GM12878 (cell line): ENCODE data around the gene TCERG1L.

ENCODE experiments used
- CEBPB ChIP-seq, 2 experiments: fragments of 150-350 bp in 1 of 2; IDR thresholded peaks; 2 replicates each; pipeline ENCODE4 v1.6.1; 2012 to 2014; ENCODE audit warnings: low read depth in 2 of 2, low read length in 2 of 2, borderline replicate concordance in 1 of 2, inconsistent platforms in 1 of 2
- IRF3 ChIP-seq: fragments of 450-650 bp; IDR thresholded peaks from 2 replicates; pipeline ENCODE4 v1.6.1; 2014; ENCODE audit warnings: mild to moderate bottlenecking
- NFYB ChIP-seq: IDR thresholded peaks from 2 replicates; pipeline ENCODE4 v1.6.1; 2011; ENCODE audit warnings: low read depth, mild to moderate bottlenecking, low read length, improper control_type of control experiment, moderate library complexity; ENCODE audit not compliant: insufficient read depth
- NR2F1 ChIP-seq: fragments of 450-650 bp; conservative IDR thresholded peaks from 2 replicates; pipeline ENCODE4 v1.6.1; 2017; ENCODE audit warnings: mild to moderate bottlenecking
- POLR2A ChIP-seq: IDR thresholded peaks from 2 replicates; pipeline ENCODE4 v1.6.1; 2011; ENCODE audit warnings: low read depth, mild to moderate bottlenecking, low read length
- POLR2AphosphoS5 ChIP-seq: IDR thresholded peaks from 2 replicates; pipeline ENCODE4 v1.6.1; 2011; ENCODE audit warnings: mild to moderate bottlenecking, low read length, inconsistent platforms
- REST ChIP-seq: IDR thresholded peaks from 2 replicates; pipeline ENCODE4 v1.6.1; 2012; ENCODE audit warnings: mild to moderate bottlenecking, low read depth, low read length
- SP1 ChIP-seq: IDR thresholded peaks from one replicate; pipeline ENCODE4 v1.6.1; 2011; ENCODE audit warnings: low read depth, low read length
- USF2 ChIP-seq: IDR thresholded peaks from 2 replicates; pipeline ENCODE4 v1.6.1; 2011; ENCODE audit warnings: low read depth, low read length, improper control_type of control experiment, borderline replicate concordance
- TF ChIP-seq, protein P1 (sequence below): fragments of 450-650 bp; IDR thresholded peaks from 2 replicates; pipeline ENCODE4 v1.6.1; 2016; ENCODE audit warnings: mild to moderate bottlenecking, moderate library complexity, borderline replicate concordance
- TF ChIP-seq, protein P2 (sequence below), 3 experiments: IDR thresholded peaks in 2 of 3; conservative IDR thresholded peaks in 1 of 3; 2 replicates each; pipeline ENCODE4 v1.5.1; 2011; ENCODE audit warnings: low read depth in 3 of 3, low read length in 3 of 3, mild to moderate bottlenecking in 3 of 3, control low read depth in 2 of 3, moderate library complexity in 2 of 3, inconsistent platforms in 1 of 3, mixed read lengths in 1 of 3; ENCODE audit not compliant: control insufficient read depth in 2 of 3, insufficient read depth in 1 of 3; ENCODE audit errors: extremely low read depth in 1 of 3
- TF ChIP-seq, protein P3 (sequence below): IDR thresholded peaks from 2 replicates; pipeline ENCODE4 v1.6.1; 2012; ENCODE audit warnings: low read depth, low read length, improper control_type of control experiment

DNA sequence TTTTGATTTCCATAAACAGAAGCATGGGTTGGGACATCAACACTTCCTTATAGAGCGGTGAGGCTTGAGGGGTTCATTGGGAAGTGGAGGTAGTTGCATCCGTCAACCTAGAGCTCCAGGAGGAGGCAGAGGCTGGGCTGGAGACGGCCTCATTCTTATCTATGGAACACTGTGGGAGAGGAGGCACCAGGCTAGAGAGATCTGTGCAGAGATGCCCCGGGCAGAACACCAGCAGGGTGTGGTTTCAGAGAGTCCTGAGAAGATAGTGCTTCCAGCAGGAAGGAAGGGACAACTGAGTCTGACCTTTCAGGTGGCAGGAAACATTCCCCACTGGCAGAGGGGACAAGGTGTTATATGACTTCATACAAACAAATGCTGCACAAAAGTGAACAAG lies 56.7 kb downstream of the TCERG1L start:
- TF ChIP-seq SP1 (no peak), POLR2AphosphoS5 (no peak), POLR2A (no peak), NFYB (no peak), REST (no peak), IRF3 (no peak), CEBPB (IDR thresholded peaks at IDR 0.05; ENCODE audit: borderline replicate concordance in 1 of 2, low read depth in 2 of 2, low read length in 2 of 2) (no peak), NR2F1 (no peak), USF2 (no peak)
- TF ChIP-seq, protein P1, sequence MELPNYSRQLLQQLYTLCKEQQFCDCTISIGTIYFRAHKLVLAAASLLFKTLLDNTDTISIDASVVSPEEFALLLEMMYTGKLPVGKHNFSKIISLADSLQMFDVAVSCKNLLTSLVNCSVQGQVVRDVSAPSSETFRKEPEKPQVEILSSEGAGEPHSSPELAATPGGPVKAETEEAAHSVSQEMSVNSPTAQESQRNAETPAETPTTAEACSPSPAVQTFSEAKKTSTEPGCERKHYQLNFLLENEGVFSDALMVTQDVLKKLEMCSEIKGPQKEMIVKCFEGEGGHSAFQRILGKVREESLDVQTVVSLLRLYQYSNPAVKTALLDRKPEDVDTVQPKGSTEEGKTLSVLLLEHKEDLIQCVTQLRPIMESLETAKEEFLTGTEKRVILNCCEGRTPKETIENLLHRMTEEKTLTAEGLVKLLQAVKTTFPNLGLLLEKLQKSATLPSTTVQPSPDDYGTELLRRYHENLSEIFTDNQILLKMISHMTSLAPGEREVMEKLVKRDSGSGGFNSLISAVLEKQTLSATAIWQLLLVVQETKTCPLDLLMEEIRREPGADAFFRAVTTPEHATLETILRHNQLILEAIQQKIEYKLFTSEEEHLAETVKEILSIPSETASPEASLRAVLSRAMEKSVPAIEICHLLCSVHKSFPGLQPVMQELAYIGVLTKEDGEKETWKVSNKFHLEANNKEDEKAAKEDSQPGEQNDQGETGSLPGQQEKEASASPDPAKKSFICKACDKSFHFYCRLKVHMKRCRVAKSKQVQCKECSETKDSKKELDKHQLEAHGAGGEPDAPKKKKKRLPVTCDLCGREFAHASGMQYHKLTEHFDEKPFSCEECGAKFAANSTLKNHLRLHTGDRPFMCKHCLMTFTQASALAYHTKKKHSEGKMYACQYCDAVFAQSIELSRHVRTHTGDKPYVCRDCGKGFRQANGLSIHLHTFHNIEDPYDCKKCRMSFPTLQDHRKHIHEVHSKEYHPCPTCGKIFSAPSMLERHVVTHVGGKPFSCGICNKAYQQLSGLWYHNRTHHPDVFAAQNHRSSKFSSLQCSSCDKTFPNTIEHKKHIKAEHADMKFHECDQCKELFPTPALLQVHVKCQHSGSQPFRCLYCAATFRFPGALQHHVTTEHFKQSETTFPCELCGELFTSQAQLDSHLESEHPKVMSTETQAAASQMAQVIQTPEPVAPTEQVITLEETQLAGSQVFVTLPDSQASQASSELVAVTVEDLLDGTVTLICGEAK, result no peak
- TF ChIP-seq, protein P2, sequence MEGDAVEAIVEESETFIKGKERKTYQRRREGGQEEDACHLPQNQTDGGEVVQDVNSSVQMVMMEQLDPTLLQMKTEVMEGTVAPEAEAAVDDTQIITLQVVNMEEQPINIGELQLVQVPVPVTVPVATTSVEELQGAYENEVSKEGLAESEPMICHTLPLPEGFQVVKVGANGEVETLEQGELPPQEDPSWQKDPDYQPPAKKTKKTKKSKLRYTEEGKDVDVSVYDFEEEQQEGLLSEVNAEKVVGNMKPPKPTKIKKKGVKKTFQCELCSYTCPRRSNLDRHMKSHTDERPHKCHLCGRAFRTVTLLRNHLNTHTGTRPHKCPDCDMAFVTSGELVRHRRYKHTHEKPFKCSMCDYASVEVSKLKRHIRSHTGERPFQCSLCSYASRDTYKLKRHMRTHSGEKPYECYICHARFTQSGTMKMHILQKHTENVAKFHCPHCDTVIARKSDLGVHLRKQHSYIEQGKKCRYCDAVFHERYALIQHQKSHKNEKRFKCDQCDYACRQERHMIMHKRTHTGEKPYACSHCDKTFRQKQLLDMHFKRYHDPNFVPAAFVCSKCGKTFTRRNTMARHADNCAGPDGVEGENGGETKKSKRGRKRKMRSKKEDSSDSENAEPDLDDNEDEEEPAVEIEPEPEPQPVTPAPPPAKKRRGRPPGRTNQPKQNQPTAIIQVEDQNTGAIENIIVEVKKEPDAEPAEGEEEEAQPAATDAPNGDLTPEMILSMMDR (IDR thresholded peaks at IDR 0.05 in 2 of 3, conservative IDR thresholded peaks at IDR 0.05 in 1 of 3; ENCODE audit: control insufficient read depth in 2 of 3, extremely low read depth in 1 of 3, insufficient read depth in 1 of 3, low read depth in 3 of 3, low read length in 3 of 3), result no peak
- TF ChIP-seq, protein P3, sequence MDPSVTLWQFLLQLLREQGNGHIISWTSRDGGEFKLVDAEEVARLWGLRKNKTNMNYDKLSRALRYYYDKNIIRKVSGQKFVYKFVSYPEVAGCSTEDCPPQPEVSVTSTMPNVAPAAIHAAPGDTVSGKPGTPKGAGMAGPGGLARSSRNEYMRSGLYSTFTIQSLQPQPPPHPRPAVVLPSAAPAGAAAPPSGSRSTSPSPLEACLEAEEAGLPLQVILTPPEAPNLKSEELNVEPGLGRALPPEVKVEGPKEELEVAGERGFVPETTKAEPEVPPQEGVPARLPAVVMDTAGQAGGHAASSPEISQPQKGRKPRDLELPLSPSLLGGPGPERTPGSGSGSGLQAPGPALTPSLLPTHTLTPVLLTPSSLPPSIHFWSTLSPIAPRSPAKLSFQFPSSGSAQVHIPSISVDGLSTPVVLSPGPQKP, result no peak
